Activated naive CD4-positive, alpha-beta T cell treated with anti-CD3 and anti-CD28 coated beads for 36 hours (primary cell): ENCODE results near the gene KRTAP10-3. TPM values are rescaled to one million over a fixed set of nuclear protein-coding genes. Genes with fewer than 3 reads are reported as not detected.
"Not testable (repeated sequence)": the region's sequence is repeated elsewhere in the genome, so short reads cannot be mapped to it uniquely, and the experiment has no call there.

Experiments used
- CTCF ChIA-PET: fragments of 350-600 bp; sonication (Branson Sonifier 250); formaldehyde crosslinking; loops from one replicate; lab custom pipeline; 2021; ENCODE audit warnings: antibody characterized with exemption; lab: Charles Lee
- DNase-seq: peaks from one replicate; pipeline ENCODE4 v3.0.0-alpha.2; 2020
- H3K27ac Mint-ChIP-seq: one replicate; pipeline ENCODE4 v1.8.0; 2021; ENCODE audit warnings: mild to moderate bottlenecking, mixed read lengths
- H3K27me3 Mint-ChIP-seq: one replicate; pipeline ENCODE4 v1.8.0; 2021; ENCODE audit warnings: low read depth, mixed read lengths
- H3K36me3 Mint-ChIP-seq: one replicate; pipeline ENCODE4 v1.8.0; 2021; ENCODE audit warnings: low read depth, mixed read lengths
- H3K4me1 Mint-ChIP-seq: one replicate; pipeline ENCODE4 v1.8.0; 2021; ENCODE audit warnings: low read depth, mixed read lengths
- H3K4me3 Mint-ChIP-seq: one replicate; pipeline ENCODE4 v1.8.0; 2021; ENCODE audit warnings: mild to moderate bottlenecking, moderate library complexity, mixed read lengths
- H3K9me3 Mint-ChIP-seq: one replicate; pipeline ENCODE4 v1.8.0; 2021; ENCODE audit warnings: mixed read lengths
- intact Hi-C: fragments of 100-400 bp; cut with micrococcal nuclease; formaldehyde crosslinking; loops from one replicate; pipeline ENCODE4 v1.15.1; 2023
- total RNA-seq, 2 experiments: library from RNA; stranded (reverse); gene quantifications; one replicate each; pipeline ENCODE4 v1.2.3, GENCODE V29; 2021

The KRTAP10-3 gene
- total RNA-seq, 2 experiments from 2014 or later: not detected

- DNase-seq, H3K4me1 Mint-ChIP-seq, H3K36me3 Mint-ChIP-seq, H3K27me3 Mint-ChIP-seq, H3K4me3 Mint-ChIP-seq, H3K27ac Mint-ChIP-seq: not testable (repeated sequence)
- CTCF ChIA-PET: interaction anchor here (0.7 to 1.3 kb wide), 2 partner anchors 11 to 108 kb away, joined by 3 to 4 read pairs; partner anchors contain the start of gene KRTAP12-1
- intact Hi-C loops: loop anchor here (1.0 kb wide), 1 partner anchor 18 kb away; the partner anchor contains the start of gene KRTAP10-6
- peaks cover 18% of the 10 kb centered on the region for H3K9me3 Mint-ChIP-seq
These were observed 15.2 kb upstream of the KRTAP10-3 start, which contains the start of gene KRTAP10-4 for GRCh38 chr21:44573630-44574456. Gene KRTAP10-4 (plus strand): TSS chr21:44573729. CDS start chr21:44573759, 30 bp downstream.

GRCh38 chr21:44572959-44573583 is 14.5 kb upstream of the KRTAP10-3 start:
- DNase-seq: no peak
- CTCF ChIA-PET: no interaction called here
- Mint-ChIP-seq H3K27ac (no peak overlapping the region), H3K4me3 (no peak overlapping the region), H3K9me3 (peaks cover 16% of the 10 kb centered on the region), H3K27me3 (no peaks in the 10 kb centered on the region), H3K4me1 (no peaks in the 10 kb centered on the region), H3K36me3 (no peaks in the 10 kb centered on the region)
- intact Hi-C loops: loop anchor here (1.0 kb wide), 1 partner anchor 19 kb away; the partner anchor contains the start of gene KRTAP10-6

- H3K27ac Mint-ChIP-seq: no peak overlapping the region
- no peaks in the 10 kb centered on the region for H3K4me1 Mint-ChIP-seq
- no peaks in the 10 kb centered on the region for H3K36me3 Mint-ChIP-seq
- peaks cover 7% of the 10 kb centered on the region for H3K9me3 Mint-ChIP-seq
- CTCF ChIA-PET: no interaction called here
- no peaks in the 10 kb centered on the region for H3K27me3 Mint-ChIP-seq
- no peak overlapping the region for H3K4me3 Mint-ChIP-seq
- DNase-seq: no peak
- intact Hi-C loops: no loop called here
These were observed 13.5 kb upstream of the KRTAP10-3 start for GRCh38 chr21:44571844-44572782.

- no peaks in the 10 kb centered on the region for H3K36me3 Mint-ChIP-seq
- no peak overlapping the region for H3K27ac Mint-ChIP-seq
- H3K4me1 Mint-ChIP-seq: no peaks in the 10 kb centered on the region
- intact Hi-C loops: no loop called here
- H3K4me3 Mint-ChIP-seq: no peak overlapping the region
- no peak for DNase-seq
- peaks cover 2% of the 10 kb centered on the region for H3K9me3 Mint-ChIP-seq
- CTCF ChIA-PET: no interaction called here
- no peaks in the 10 kb centered on the region for H3K27me3 Mint-ChIP-seq
These were observed 12.7 kb upstream of the KRTAP10-3 start for GRCh38 chr21:44571296-44571695.

GRCh38 chr21:44569861-44570517 is 11.4 kb upstream of the KRTAP10-3 start:
- Mint-ChIP-seq H3K27me3 (no peaks in the 10 kb centered on the region), H3K4me1 (peaks cover 6% of the 10 kb centered on the region), H3K36me3 (no peaks in the 10 kb centered on the region), H3K27ac (no peak overlapping the region), H3K9me3 (peaks cover 2% of the 10 kb centered on the region), H3K4me3 (no peak overlapping the region)
- DNase-seq: no peak
- CTCF ChIA-PET: no interaction called here
- intact Hi-C loops: no loop called here

- Mint-ChIP-seq H3K9me3 (peaks cover 2% of the 10 kb centered on the region), H3K4me1 (peaks cover 9% of the 10 kb centered on the region), H3K27ac (no peak overlapping the region), H3K4me3 (no peak overlapping the region), H3K27me3 (no peaks in the 10 kb centered on the region), H3K36me3 (no peaks in the 10 kb centered on the region)
- DNase-seq: no peak
- CTCF ChIA-PET: no interaction called here
- intact Hi-C loops: no loop called here
These were observed 10.3 kb upstream of the KRTAP10-3 start for GRCh38 chr21:44568667-44569556.

GRCh38 chr21:44568261-44568660 is 9.7 kb upstream of the KRTAP10-3 start:
- Mint-ChIP-seq H3K9me3 (peaks cover 2% of the 10 kb centered on the region), H3K36me3 (no peaks in the 10 kb centered on the region), H3K27me3 (no peaks in the 10 kb centered on the region), H3K4me3 (no peak overlapping the region), H3K27ac (no peak overlapping the region), H3K4me1 (peaks cover 9% of the 10 kb centered on the region)
- no peak for DNase-seq
- CTCF ChIA-PET: no interaction called here
- intact Hi-C loops: no loop called here

- CTCF ChIA-PET: no interaction called here
- intact Hi-C loops: no loop called here
- H3K27me3 Mint-ChIP-seq: no peaks in the 10 kb centered on the region
- H3K4me1 Mint-ChIP-seq: peaks cover 9% of the 10 kb centered on the region
- H3K36me3 Mint-ChIP-seq: no peaks in the 10 kb centered on the region
- no peak overlapping the region for H3K27ac Mint-ChIP-seq
- peaks cover 2% of the 10 kb centered on the region for H3K9me3 Mint-ChIP-seq
- no peak for DNase-seq
- H3K4me3 Mint-ChIP-seq: no peak overlapping the region
These were observed 9.0 kb upstream of the KRTAP10-3 start for GRCh38 chr21:44567481-44568171.

- peaks cover 7% of the 10 kb centered on the region for H3K9me3 Mint-ChIP-seq
- DNase-seq: no peak
- H3K27ac Mint-ChIP-seq: no peak overlapping the region
- no peak overlapping the region for H3K4me3 Mint-ChIP-seq
- H3K36me3 Mint-ChIP-seq: no peaks in the 10 kb centered on the region
- H3K27me3 Mint-ChIP-seq: no peaks in the 10 kb centered on the region
- CTCF ChIA-PET: no interaction called here
- intact Hi-C loops: no loop called here
- peaks cover 9% of the 10 kb centered on the region for H3K4me1 Mint-ChIP-seq
These were observed 7.8 kb upstream of the KRTAP10-3 start for GRCh38 chr21:44566403-44566802.

- H3K4me3 Mint-ChIP-seq: no peak overlapping the region
- H3K27me3 Mint-ChIP-seq: no peaks in the 10 kb centered on the region
- H3K9me3 Mint-ChIP-seq: peaks cover 10% of the 10 kb centered on the region
- CTCF ChIA-PET: no interaction called here
- H3K36me3 Mint-ChIP-seq: no peaks in the 10 kb centered on the region
- H3K27ac Mint-ChIP-seq: peak overlapping the region; percentile 58
- peaks cover 9% of the 10 kb centered on the region for H3K4me1 Mint-ChIP-seq
- DNase-seq: no peak
- intact Hi-C loops: no loop called here
These were observed 6.4 kb upstream of the KRTAP10-3 start for GRCh38 chr21:44564886-44565598.
